KOPT-K1 (cell line): ENCODE data around the gene FSHB.
"Not testable (repeated sequence)": the region's sequence is repeated elsewhere in the genome, so short reads cannot be mapped to it uniquely, and the experiment has no call there.

Experiments used
- H3K27ac ChIP-seq: fragments of 200-600 bp; sonication (generic); 2 replicates; pipeline ENCODE4 v1.5.1; 2016; ENCODE audit warnings: antibody characterized with exemption, mild to moderate bottlenecking, low read depth, low read length; ENCODE audit not compliant: poor library complexity, severe bottlenecking
- H3K36me3 ChIP-seq: fragments of 200-600 bp; sonication (generic); 2 replicates; pipeline ENCODE4 v1.5.1; 2017; ENCODE audit warnings: antibody characterized with exemption, mild to moderate bottlenecking, low read length, moderate library complexity; ENCODE audit not compliant: insufficient read depth
- H3K9me3 ChIP-seq: fragments of 200-600 bp; sonication (generic); 2 replicates; pipeline ENCODE4 v1.5.1; 2017; ENCODE audit warnings: antibody characterized with exemption, low read length, mild to moderate bottlenecking; ENCODE audit not compliant: insufficient read depth, poor library complexity, severe bottlenecking

The FSHB gene

GRCh38 chr11:30230714-30231113, at the start of gene FSHB:
Gene FSHB (plus strand): TSS chr11:30231014. CDS start chr11:30231903, 889 bp downstream.
- Histone ChIP-seq H3K36me3 (no peaks in the 10 kb centered on the region), H3K9me3 (peaks cover 12% of the 10 kb centered on the region), H3K27ac (no peak within 1 kb of the TSS)

- Histone ChIP-seq H3K27ac (no peak overlapping the region), H3K36me3 (no peaks in the 10 kb centered on the region), H3K9me3 (no peaks in the 10 kb centered on the region)
Measured at GRCh38 chr11:30186748-30187147, 44.1 kb upstream of the FSHB start.

DNA sequence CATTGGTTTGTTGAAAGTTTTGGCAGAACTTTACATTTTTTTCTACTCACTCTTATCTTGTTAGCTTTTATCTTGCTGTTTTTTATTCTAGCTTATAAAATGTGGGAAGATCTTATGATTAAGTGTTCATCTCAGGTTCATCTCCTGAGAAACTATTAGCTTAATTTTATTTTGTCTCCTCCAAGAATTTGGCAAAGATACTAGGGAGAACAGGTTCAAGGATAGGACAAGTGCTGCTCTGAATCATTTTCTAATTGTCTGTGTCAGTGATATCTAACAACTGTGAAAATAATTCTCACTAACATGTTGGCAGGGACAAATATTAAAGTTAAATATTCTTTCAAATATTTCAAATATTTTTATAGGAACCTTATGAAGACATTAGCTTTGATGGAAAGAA, 38.2 kb upstream of the FSHB start:
- Histone ChIP-seq H3K27ac (no peak overlapping the region), H3K9me3 (no peaks in the 10 kb centered on the region), H3K36me3 (no peaks in the 10 kb centered on the region)

DNA sequence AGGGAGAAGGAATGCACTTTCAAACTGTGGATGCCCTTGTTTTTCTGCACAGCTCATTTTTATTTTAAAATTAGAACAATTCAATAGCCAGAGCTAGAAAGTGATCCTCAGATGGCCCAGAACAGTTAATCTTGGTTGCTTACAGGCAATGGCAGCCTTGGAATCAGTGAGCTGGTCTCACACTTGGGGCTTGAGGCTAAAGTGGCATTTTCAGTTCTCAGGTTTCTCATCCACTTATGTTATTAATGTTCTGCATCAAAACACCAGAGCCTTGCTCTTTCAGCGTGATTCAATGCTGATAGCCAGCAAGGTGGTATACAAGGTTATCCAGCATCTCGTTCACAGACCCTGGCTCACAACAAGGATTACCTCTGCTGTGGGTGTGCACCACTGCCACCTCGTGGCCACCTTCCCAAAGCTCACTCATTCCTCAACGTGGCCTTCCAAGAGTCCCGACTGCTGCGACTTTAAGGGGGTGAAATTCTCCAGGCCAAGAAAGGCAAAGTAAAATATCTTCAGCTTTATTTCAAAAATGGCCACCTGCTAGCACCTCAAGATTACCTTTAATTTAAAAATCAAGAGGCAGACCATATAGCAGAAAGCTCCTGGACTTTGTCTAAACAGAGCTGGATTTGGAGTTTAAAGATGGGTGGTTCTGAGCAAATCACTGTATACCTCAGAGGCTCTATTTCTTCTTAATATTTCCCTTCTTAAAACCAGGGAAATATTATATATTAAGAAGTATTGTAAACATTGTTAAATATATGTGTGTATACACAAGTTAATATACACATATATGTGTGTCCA, 34.2 kb upstream of the FSHB start:
- H3K36me3 ChIP-seq, result no peaks in the 10 kb centered on the region
- no peak overlapping the region for H3K27ac ChIP-seq
- no peaks in the 10 kb centered on the region for H3K9me3 ChIP-seq

GRCh38 chr11:30197869-30198268, 32.9 kb upstream of the FSHB start:
- Histone ChIP-seq H3K27ac (no peak overlapping the region), H3K9me3 (no peaks in the 10 kb centered on the region), H3K36me3 (no peaks in the 10 kb centered on the region)

DNA sequence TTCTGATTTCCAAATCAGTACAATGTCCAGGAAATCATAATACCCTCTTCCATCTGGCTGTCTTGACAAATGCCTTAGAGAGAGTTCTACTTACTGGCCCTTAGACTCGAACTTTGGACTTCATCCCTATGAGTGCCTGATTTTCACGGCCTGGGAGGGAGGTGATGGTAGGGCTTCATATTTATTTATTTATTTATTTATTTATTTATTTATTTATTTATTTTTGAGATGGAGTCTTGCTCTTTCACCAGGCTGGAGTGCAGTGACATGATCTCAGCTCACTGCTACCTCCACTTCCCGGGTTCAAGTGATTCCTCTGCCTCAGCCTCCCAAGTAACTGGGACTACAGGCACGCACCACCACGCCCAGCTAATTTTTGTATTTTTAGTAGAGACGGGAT, 27.8 kb upstream of the FSHB start:
- not testable (repeated sequence) for H3K36me3 ChIP-seq, H3K9me3 ChIP-seq, H3K27ac ChIP-seq

DNA sequence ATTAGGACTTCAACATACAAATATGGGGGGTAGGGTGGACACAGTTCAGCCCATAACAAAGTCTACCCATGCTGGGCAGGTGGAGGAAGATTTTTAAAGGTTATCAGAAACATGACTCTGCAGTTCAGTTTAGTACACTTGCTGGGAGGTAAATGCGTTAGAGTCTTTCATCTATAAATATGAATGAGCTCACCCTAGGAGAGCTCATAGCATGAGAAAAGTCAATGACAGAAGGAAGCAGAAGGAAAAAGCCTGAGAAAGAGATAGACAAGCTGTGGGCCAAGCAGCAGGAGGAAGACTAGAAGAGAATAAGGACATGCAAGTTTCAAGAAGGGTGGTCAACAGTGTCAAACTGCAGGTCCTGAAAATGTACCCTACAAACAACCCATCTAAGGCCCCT, 27.0 kb upstream of the FSHB start:
- H3K36me3 ChIP-seq, result no peaks in the 10 kb centered on the region
- no peak overlapping the region for H3K27ac ChIP-seq
- no peaks in the 10 kb centered on the region for H3K9me3 ChIP-seq

- Histone ChIP-seq H3K9me3 (no peaks in the 10 kb centered on the region), H3K27ac (no peak overlapping the region), H3K36me3 (no peaks in the 10 kb centered on the region)
Measured at GRCh38 chr11:30206249-30206996, 24.4 kb upstream of the FSHB start.

DNA sequence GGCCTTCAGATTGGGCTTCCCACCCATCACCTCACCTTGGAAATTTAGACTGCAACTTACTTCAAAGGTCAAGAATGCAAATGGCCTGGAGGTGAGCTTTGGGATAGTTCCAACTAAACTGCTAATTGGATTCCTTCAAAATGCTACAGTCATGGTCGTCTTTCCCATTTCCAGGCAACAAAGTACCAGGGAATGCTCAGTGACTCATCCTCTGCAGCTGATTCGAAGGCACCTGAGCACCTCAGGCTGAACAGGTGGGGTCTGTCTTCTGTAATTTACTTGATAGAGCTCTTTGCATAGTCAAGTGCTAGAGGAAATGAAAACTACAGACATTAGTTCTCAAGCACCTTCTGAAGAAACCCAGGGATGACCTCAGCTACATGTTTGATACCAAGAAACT, 20.5 kb upstream of the FSHB start:
- Histone ChIP-seq H3K27ac (no peak overlapping the region), H3K9me3 (no peaks in the 10 kb centered on the region), H3K36me3 (no peaks in the 10 kb centered on the region)

DNA sequence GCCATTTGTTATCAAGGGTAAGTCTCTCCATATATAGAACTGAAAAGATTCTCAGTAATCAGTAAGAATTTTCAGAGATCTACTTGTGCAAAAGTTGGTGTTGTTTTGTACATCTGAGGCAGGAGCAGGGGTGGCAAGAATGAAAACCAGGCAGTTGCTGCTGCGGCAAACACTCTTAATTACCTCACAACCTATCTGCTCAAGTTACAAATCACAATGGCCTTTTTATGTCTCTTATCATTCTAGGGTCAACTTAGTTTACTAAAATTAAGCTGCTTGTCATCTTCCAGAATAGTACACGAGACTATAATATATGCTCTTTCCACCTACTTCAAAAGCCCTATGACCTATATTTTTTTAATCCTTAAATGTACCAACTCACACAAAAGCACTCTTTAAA, 14.3 kb upstream of the FSHB start:
- no peak overlapping the region for H3K27ac ChIP-seq
- no peaks in the 10 kb centered on the region for H3K36me3 ChIP-seq

DNA sequence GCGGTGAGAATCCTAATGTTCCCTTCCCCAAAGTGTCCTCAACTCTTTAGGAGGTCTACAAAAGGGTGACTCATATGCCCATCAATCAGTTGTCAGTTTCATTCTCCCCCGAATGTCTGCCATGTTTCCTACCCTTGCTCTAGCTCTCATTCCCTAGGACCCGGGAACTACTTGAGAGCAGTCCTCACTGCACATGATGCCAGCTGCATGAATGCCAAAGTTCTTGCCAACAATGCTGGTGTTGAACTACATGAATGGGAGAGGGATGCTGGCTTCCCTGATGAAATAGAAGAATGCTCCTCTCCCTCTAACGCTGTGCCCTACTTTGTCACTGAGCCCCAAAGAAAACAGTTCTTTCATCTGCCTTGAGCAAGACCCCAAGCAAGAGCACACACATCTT, 12.5 kb upstream of the FSHB start:
- Histone ChIP-seq H3K27ac (no peak overlapping the region), H3K9me3 (no peaks in the 10 kb centered on the region), H3K36me3 (no peaks in the 10 kb centered on the region)

More for the DNA sequence above, 14.3 kb upstream of the FSHB start:
- H3K9me3 ChIP-seq, result no peaks in the 10 kb centered on the region

- H3K9me3 ChIP-seq, result peaks cover 12% of the 10 kb centered on the region
Measured at GRCh38 chr11:30225642-30226041, 5.2 kb upstream of the FSHB start.

GRCh38 chr11:30228323-30228884, 2.4 kb upstream of the FSHB start:
- Histone ChIP-seq H3K9me3 (peaks cover 12% of the 10 kb centered on the region), H3K27ac (no peak overlapping the region)

More at GRCh38 chr11:30225642-30226041, 5.2 kb upstream of the FSHB start:
- H3K36me3 ChIP-seq, result no peaks in the 10 kb centered on the region
- no peak overlapping the region for H3K27ac ChIP-seq

GRCh38 chr11:30239025-30239424, 8.2 kb downstream of the FSHB start:
- no peaks in the 10 kb centered on the region for H3K36me3 ChIP-seq
- H3K27ac ChIP-seq, result no peak overlapping the region
- H3K9me3 ChIP-seq, result no peaks in the 10 kb centered on the region

More at GRCh38 chr11:30228323-30228884, 2.4 kb upstream of the FSHB start:
- H3K36me3 ChIP-seq, result no peaks in the 10 kb centered on the region

DNA sequence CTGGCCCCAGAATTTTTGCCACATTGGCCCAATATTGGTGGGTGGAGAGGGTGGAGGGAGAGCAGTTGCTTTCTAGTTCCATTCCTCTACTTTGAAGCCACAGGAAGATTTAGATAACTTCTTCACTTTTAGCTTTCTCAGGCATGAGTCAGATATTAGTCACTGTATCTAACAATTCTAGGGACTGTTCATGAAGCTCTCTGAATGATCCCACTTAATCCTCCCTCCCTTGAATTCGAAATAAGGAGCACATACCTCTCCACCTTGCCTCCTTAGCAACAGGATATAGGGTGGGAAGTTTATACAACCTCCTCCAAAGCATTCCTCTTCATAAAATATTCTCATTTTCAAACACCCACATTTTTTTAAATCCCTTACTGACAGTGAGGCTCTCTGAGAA, 13.5 kb downstream of the FSHB start:
- no peak overlapping the region for H3K27ac ChIP-seq
- H3K36me3 ChIP-seq, result no peaks in the 10 kb centered on the region
- H3K9me3 ChIP-seq, result no peaks in the 10 kb centered on the region
